ENCODE data around the gene ISL2.
A peak's percentile ranks its signal among the peaks of the same experiment; 100 is the strongest.

ISL2 gene

DNA sequence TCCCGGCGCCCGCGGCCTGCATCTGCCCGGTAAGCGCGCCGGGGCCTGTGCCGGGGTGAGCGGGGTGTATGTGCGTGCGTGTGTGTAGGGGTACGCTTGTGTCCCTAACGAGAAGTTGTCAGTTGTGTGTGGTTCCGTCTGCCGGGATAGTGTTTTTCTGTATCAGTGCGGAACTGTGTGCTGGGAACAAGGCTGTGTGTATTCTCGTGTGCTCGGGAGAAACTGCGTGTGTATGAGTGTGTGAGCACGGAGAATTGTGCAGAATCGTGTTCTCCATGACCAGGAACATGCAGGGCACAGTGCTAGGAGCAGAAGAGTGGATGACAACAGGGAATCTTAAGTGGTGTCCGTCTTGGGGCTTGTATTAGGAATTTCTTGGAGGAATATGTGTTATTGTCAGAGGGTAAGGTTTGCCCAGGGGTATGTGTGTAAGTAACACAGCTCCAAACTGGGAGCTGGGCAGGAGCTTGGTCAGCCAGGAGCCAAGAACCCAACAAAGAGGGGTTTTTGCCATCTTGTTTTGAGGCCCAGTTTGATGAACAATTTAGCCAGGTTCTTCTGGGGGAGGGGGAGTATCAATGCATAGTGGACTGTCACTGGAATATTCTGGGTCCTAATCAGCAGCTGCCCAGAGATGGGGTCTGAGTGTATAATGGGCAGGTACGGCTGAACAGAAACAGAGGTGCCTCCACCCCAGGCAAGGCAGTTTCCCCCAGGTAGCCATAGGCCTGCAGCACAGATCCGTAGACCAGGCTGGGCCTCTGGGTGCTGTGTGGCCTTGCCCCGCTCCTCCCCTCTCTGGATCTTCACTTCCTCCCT, 2.1 kb downstream of the ISL2 start:
- DNase-seq (ENCODE audit: low read depth) = no peak
- H3K4me3 ChIP-seq (ENCODE audit: low read depth, low read length) = no peak overlapping the region
- TF ChIP-seq CTCF (IDR thresholded peaks at IDR 0.05; ENCODE audit: insufficient read depth, low read depth, low read length, missing control alignments) = no peak

DNA sequence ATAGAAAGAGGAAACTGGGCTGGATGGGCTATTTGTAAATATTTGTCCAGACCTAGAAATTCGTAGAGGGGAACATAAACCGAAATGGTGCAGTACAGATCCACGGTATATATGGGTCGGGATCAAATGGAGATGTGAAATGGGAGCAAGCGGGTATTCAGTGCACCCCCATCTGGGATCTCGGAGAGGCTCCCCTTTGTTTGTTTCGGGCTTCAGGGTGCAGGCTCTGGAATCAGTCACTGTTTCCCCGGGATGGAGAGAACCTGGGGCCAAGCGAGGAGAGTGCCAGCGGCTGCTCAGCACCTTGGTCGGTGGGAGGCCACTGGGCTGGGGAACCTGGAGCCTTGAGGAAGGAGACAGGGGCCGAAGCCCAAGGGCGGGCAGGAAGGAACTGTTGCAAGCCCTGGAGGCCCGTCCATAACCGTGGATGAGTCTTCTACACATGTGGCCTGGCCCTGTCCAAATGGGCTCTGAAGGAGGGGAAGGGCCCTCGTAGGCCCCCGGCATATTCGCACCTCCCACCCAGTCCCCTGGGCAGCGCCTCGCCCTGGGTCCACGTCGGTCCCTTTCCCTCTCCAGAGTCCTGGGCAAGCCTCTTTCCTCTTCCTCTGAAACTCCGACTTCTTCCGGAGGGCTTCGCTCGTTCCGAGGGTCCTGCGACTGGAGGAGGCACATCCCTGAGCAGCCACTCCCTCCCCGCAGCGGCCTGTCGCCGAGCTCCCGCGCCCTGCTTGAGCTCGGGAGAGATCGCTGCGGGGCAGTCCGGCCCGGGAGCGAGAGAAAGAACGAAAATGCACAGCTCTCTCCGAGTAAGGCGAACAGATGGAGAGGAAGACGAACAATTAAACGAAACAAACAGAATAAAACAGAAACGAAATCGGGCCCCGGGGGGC, 3.0 kb downstream of the ISL2 start:
- peak overlapping the region; percentile 50 for H3K4me3 ChIP-seq (ENCODE audit: low read depth, low read length)
- TF ChIP-seq CTCF (IDR thresholded peaks at IDR 0.05; ENCODE audit: insufficient read depth, low read depth, low read length, missing control alignments) = no peak
- DNase-seq (ENCODE audit: low read depth) = no peak

GRCh38 chr15:76340198-76340802, 3.7 kb downstream of the ISL2 start:
- DNase-seq (ENCODE audit: low read depth) = peak; percentile 55
- TF ChIP-seq CTCF (IDR thresholded peaks at IDR 0.05; ENCODE audit: insufficient read depth, low read depth, low read length, missing control alignments) = no peak
- H3K4me3 ChIP-seq (ENCODE audit: low read depth, low read length) = peak overlapping the region; percentile 50

DNA sequence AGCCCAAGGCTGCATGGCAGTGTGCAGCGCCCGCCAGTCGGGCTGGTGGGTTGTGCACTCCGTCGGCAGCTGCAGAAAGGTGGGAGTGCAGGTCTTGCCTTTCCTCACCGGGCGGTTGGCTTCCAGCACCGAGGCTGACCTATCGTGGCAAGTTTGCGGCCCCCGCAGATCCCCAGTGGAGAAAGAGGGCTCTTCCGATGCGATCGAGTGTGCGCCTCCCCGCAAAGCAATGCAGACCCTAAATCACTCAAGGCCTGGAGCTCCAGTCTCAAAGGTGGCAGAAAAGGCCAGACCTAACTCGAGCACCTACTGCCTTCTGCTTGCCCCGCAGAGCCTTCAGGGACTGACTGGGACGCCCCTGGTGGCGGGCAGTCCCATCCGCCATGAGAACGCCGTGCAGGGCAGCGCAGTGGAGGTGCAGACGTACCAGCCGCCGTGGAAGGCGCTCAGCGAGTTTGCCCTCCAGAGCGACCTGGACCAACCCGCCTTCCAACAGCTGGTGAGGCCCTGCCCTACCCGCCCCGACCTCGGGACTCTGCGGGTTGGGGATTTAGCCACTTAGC, 4.3 kb downstream of the ISL2 start:
- peak; percentile 64 for DNase-seq (ENCODE audit: low read depth)
- TF ChIP-seq CTCF (IDR thresholded peaks at IDR 0.05; ENCODE audit: insufficient read depth, low read depth, low read length, missing control alignments) = peak; percentile 54
- H3K4me3 ChIP-seq (ENCODE audit: low read depth, low read length) = peak overlapping the region; percentile 50

DNA sequence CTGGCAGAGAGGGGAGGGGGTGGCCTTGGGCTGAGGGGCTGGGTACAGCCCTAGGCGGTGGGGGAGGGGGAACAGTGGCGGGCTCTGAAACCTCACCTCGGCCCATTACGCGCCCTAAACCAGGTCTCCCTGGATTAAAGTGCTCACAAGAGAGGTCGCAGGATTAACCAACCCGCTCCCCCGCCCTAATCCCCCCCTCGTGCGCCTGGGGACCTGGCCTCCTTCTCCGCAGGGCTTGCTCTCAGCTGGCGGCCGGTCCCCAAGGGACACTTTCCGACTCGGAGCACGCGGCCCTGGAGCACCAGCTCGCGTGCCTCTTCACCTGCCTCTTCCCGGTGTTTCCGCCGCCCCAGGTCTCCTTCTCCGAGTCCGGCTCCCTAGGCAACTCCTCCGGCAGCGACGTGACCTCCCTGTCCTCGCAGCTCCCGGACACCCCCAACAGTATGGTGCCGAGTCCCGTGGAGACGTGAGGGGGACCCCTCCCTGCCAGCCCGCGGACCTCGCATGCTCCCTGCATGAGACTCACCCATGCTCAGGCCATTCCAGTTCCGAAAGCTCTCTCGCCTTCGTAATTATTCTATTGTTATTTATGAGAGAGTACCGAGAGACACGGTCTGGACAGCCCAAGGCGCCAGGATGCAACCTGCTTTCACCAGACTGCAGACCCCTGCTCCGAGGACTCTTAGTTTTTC, 4.9 kb downstream of the ISL2 start:
- no peak for TF ChIP-seq CTCF (IDR thresholded peaks at IDR 0.05; ENCODE audit: insufficient read depth, low read depth, low read length, missing control alignments)
- H3K4me3 ChIP-seq (ENCODE audit: low read depth, low read length) = no peak overlapping the region
- no peak for DNase-seq (ENCODE audit: low read depth)

DNA sequence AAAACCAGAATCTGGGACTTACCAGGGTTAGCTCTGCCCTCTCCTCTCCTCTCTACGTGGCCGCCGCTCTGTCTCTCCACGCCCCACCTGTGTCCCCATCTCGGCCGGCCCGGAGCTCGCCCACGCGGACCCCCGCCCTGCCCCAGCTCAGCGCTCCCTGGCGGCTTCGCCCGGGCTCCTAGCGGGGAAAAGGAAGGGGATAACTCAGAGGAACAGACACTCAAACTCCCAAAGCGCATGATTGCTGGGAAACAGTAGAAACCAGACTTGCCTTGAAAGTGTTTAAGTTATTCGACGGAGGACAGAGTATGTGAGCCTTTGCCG, 5.4 kb downstream of the ISL2 start:
- no peak for DNase-seq (ENCODE audit: low read depth)
- no peak overlapping the region for H3K4me3 ChIP-seq (ENCODE audit: low read depth, low read length)
- no peak for TF ChIP-seq CTCF (IDR thresholded peaks at IDR 0.05; ENCODE audit: insufficient read depth, low read depth, low read length, missing control alignments)
